Stimulated activated effector memory CD8-positive, alpha-beta T cell treated with anti-CD3 and anti-CD28 coated beads, Interleukin-12 subunit alpha, Interleukin-12 subunit beta, amount 100 ng/mL, for 72 hours (primary cell): ENCODE measurements around the gene FABP1.

Source experiments
- ATAC-seq: fragments of 150-1000 bp; cut with Tn5 transposase; 2 replicates; pipeline ENCODE4 v1.10.0; 2021
- DNase-seq, 2 donors: peaks; one replicate each; pipeline ENCODE4 v3.0.0; 2021 to 2022; ENCODE audit warnings: low spot score in 2 of 2
- H3K27ac Mint-ChIP-seq: one replicate; pipeline ENCODE4 v1.8.0; 2022; ENCODE audit warnings: mild to moderate bottlenecking, mixed read lengths
- H3K36me3 Mint-ChIP-seq: one replicate; pipeline ENCODE4 v1.8.0; 2022; ENCODE audit warnings: mild to moderate bottlenecking, mixed read lengths
- H3K4me1 Mint-ChIP-seq: one replicate; pipeline ENCODE4 v1.8.0; 2022; ENCODE audit warnings: mixed read lengths
- H3K4me3 Mint-ChIP-seq: one replicate; pipeline ENCODE4 v1.8.0; 2022; ENCODE audit warnings: mild to moderate bottlenecking, mixed read lengths
- H3K9me3 Mint-ChIP-seq: one replicate; pipeline ENCODE4 v1.8.0; 2022; ENCODE audit warnings: mixed read lengths

Gene FABP1

GRCh38 chr2:88127888-88128653 lies at the start of gene FABP1:
Gene FABP1, minus strand, starts transcription at chr2:88128062. Its CDS starts 45 bp downstream, at chr2:88128017.
- Mint-ChIP-seq H3K9me3 (no peaks in the 10 kb centered on the region), H3K4me1 (no peaks in the 10 kb centered on the region), H3K36me3 (no peaks in the 10 kb centered on the region), H3K4me3 (no peak within 1 kb of the TSS), H3K27ac (no peak within 1 kb of the TSS)
- DNase-seq: no peak
- ATAC-seq: no peak

- H3K4me1 Mint-ChIP-seq: peaks cover 5% of the 10 kb centered on the region
- no peaks in the 10 kb centered on the region for H3K9me3 Mint-ChIP-seq
- no peak overlapping the region for H3K27ac Mint-ChIP-seq
- no peak overlapping the region for H3K4me3 Mint-ChIP-seq
- peaks cover 7% of the 10 kb centered on the region for H3K36me3 Mint-ChIP-seq
- ATAC-seq: no peak
- DNase-seq: no peak
These were observed 49.7 kb upstream of the FABP1 start for GRCh38 chr2:88177556-88177955.

DNA sequence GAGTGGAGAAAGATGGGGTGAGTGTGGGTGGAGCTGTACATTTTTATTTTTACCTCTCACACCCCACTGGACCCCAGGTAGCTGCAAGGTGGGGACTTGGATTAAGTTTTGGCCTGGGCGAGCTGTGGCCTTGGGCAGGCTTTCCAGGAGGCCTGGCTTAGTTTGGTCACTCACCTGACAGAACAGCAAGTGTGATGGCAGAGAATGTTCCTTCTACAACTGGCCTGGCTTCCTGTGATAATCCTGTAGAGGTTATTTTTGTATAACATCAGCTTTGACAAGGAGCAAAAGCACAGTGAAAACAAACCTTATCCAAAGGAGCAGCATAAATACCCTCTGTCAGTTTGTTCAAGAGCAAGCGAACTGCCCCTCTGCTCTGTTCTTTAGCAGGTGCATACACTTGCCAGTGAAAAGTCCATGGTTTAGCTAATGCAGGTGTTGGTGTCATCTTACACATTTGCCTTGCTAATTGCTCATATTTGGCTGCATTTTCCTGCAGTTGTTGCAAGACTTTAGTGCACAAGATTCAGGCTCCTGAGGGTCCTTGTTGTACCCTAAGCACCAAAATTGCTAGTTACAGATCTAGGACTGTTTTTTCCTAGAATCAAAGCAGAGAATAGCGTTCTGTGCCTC lies 48.6 kb upstream of the FABP1 start:
- no peak overlapping the region for H3K27ac Mint-ChIP-seq
- H3K4me1 Mint-ChIP-seq: peaks cover 2% of the 10 kb centered on the region
- peaks cover 4% of the 10 kb centered on the region for H3K36me3 Mint-ChIP-seq

DNA sequence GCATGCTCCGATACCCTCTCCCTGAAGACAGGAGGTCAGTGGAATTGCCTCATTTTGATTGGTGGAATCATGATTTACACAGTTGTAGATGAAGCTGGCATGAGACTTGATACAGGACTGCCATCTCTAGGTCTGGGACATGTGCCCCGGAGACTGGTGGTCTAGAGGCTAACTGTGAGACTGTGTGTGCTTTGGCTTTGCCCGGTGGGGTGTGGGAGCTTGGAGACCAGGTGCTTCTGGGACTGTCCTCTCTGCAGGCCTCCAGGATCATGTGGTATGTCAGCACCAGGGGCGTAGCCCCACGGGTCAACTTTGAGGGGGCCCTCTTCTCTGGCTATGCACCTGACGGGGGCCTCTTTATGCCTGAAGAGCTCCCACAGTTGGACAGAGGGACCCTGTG lies 45.0 kb upstream of the FABP1 start:
- Mint-ChIP-seq H3K9me3 (no peaks in the 10 kb centered on the region), H3K4me1 (peaks cover 10% of the 10 kb centered on the region), H3K4me3 (no peak overlapping the region)

More for the DNA sequence above, 48.6 kb upstream of the FABP1 start:
- ATAC-seq: no peak
- H3K4me3 Mint-ChIP-seq: no peak overlapping the region
- no peaks in the 10 kb centered on the region for H3K9me3 Mint-ChIP-seq
- no peak for DNase-seq

DNA sequence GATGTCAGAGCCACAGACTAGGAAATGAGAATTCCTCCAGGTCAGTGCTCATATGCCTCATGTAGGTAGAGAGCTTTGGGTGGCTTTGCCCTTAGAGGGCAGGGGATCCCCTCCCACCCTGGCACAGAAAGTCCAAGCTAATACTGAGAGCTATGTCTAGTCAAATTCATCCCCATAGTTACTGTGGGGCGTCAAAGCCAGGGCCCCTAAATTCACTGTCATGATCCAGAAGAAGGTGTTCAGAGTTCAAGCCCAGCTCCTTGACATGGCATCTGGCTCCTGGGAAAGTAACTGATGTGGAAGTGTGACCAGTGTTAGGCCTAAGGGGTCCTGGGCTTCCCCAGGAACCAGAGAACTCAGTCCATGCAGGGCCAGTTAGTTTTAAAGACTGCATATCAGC lies 44.1 kb upstream of the FABP1 start:
- no peaks in the 10 kb centered on the region for H3K36me3 Mint-ChIP-seq
- peaks cover 10% of the 10 kb centered on the region for H3K4me1 Mint-ChIP-seq
- no peaks in the 10 kb centered on the region for H3K9me3 Mint-ChIP-seq
- peak overlapping the region; percentile 64 for H3K4me3 Mint-ChIP-seq
- no peak for ATAC-seq
- no peak overlapping the region for H3K27ac Mint-ChIP-seq
- peak in 1 of 2 donors; percentile 43 for DNase-seq

More for the DNA sequence above, 45.0 kb upstream of the FABP1 start:
- no peak overlapping the region for H3K27ac Mint-ChIP-seq
- DNase-seq (no peak), ATAC-seq (no peak)
- no peaks in the 10 kb centered on the region for H3K36me3 Mint-ChIP-seq

DNA sequence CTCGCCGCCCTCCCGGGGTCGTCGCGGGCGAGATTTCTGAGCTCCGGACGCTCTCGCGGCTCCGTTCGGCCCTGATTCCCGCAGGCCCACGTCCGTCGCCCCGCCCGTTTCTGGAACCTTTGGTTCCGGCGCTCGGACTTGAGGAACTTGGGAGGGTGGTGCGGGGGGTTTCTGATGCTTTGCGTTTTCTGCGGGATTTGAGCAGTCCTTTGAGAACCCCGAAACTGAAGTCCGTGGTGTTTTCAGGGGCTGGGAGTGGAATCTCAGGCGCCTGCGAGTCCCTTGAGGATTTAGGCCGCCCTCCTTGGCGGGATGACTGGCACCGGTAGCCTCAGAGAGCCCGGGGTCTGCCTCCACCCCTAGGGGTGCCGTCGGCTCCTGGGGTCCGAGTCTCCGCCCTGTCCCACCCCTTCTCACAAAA lies 42.6 kb upstream of the FABP1 start:
- H3K4me3 Mint-ChIP-seq: peak overlapping the region; percentile 64
- no peak for ATAC-seq
- peak in 1 of 2 donors; percentile 45 for DNase-seq
- H3K9me3 Mint-ChIP-seq: no peaks in the 10 kb centered on the region
- H3K27ac Mint-ChIP-seq: peak overlapping the region; percentile 89
- no peaks in the 10 kb centered on the region for H3K36me3 Mint-ChIP-seq
- peaks cover 10% of the 10 kb centered on the region for H3K4me1 Mint-ChIP-seq

- H3K4me3 Mint-ChIP-seq: no peak overlapping the region
- no peaks in the 10 kb centered on the region for H3K9me3 Mint-ChIP-seq
- ATAC-seq: no peak
- no peak overlapping the region for H3K27ac Mint-ChIP-seq
- peaks cover 10% of the 10 kb centered on the region for H3K4me1 Mint-ChIP-seq
- DNase-seq: no peak
- H3K36me3 Mint-ChIP-seq: no peaks in the 10 kb centered on the region
These were observed 40.5 kb upstream of the FABP1 start for GRCh38 chr2:88168386-88168785.

DNA sequence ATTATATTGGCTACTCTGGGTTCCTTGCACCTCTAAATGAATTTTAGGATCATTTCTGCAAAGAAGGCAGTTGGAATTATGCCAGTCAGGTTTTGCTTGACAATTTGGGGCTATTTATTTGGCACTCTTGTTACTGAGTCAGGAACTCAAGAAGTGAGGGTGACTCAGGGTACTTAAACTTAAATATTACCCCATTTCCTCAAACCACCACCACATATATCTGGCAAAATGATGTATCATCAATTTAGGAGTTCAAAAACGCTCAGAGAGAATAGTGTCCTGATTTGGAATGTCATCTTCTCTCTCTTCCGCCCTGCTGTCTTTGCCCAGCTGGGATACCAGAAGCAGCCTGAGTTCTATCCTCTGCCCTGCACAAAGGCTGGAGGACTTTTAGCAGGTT lies 39.9 kb upstream of the FABP1 start:
- Mint-ChIP-seq H3K36me3 (no peaks in the 10 kb centered on the region), H3K4me1 (peaks cover 10% of the 10 kb centered on the region), H3K4me3 (no peak overlapping the region), H3K27ac (no peak overlapping the region), H3K9me3 (no peaks in the 10 kb centered on the region)
- ATAC-seq (no peak), DNase-seq (no peak)

DNA sequence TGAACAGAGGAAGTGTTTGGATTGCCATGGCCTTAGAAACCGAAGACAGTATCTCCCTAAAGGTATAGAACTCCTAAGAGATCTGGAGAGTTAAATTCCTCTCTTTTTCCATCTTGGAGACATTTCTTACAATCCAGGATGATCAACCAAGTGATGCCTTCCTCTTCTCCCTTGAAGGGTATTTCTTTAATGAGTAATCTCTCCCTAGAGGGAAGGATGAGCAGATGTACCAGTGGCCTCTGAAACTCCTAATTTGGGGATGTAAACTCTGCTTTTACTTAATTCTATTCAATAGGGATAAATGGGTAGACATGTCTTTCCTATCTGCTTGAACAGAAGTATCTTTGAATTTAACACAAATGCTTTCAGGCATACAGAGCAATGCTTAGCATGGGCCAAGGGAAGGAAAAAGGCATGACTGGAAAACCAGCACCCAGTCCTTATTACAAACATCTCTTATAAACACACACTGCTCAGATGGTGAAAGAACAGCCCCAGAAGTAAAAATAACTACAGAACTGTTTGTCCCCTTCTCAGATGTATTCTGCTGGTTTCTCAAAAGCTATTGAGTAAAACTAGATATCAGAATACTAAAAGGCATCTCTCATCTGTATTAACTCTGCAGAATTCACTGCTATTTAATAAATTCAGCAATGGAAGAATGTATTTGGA lies 37.6 kb upstream of the FABP1 start:
- ATAC-seq: no peak
- Mint-ChIP-seq H3K9me3 (no peaks in the 10 kb centered on the region), H3K4me1 (no peaks in the 10 kb centered on the region), H3K4me3 (no peak overlapping the region), H3K36me3 (no peaks in the 10 kb centered on the region), H3K27ac (no peak overlapping the region)
- no peak for DNase-seq

DNA sequence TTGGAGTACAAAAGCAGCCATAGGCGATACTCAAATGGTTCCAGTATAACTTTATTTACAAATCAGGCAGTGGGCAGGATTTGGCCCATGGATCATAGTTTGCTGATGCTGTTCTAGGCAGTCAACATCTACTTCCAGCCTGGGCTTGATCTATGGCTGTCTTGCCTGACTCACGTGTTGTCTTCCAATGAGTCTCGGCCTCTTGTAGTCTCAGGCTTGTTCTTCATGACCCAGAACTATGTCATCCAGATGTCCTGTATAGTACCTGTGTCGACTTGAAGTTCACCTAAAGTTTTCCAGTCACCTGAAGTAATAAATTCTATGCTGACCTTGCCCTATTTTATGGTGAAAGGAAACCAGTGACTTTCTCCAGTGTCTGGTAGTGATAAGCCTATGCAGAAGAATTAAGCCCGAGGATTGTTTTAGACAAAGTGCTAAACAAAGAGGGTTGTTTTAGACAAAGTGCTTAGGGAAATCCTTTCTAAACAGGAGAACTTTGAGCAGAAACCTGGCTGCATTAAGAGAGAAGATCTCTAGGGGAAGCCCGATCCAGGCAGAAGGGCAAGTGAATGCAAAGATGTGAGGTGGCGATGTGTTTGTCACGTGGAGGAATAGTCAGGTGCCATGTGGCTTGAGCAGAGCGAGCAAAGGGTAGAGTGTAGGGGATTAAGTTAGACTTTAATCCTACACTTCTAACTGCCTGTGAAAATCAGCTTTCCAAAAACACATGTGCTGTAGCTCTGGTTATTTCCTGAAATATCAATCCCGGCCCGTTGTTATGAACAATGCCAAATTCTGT lies 33.8 kb upstream of the FABP1 start:
- H3K36me3 Mint-ChIP-seq: no peaks in the 10 kb centered on the region
- no peak overlapping the region for H3K4me3 Mint-ChIP-seq
- no peak for ATAC-seq
- no peak for DNase-seq
- no peaks in the 10 kb centered on the region for H3K4me1 Mint-ChIP-seq
- H3K9me3 Mint-ChIP-seq: no peaks in the 10 kb centered on the region
- no peak overlapping the region for H3K27ac Mint-ChIP-seq

GRCh38 chr2:88160517-88160916 lies 32.7 kb upstream of the FABP1 start:
- no peaks in the 10 kb centered on the region for H3K9me3 Mint-ChIP-seq
- DNase-seq: no peak
- no peaks in the 10 kb centered on the region for H3K36me3 Mint-ChIP-seq
- H3K4me1 Mint-ChIP-seq: no peaks in the 10 kb centered on the region
- no peak overlapping the region for H3K4me3 Mint-ChIP-seq
- ATAC-seq: no peak
- no peak overlapping the region for H3K27ac Mint-ChIP-seq

- DNase-seq: peak in 1 of 2 donors; percentile 65
- Mint-ChIP-seq H3K4me3 (no peak overlapping the region), H3K4me1 (no peaks in the 10 kb centered on the region)
These were observed 32.1 kb upstream of the FABP1 start for GRCh38 chr2:88159955-88160415.

DNA sequence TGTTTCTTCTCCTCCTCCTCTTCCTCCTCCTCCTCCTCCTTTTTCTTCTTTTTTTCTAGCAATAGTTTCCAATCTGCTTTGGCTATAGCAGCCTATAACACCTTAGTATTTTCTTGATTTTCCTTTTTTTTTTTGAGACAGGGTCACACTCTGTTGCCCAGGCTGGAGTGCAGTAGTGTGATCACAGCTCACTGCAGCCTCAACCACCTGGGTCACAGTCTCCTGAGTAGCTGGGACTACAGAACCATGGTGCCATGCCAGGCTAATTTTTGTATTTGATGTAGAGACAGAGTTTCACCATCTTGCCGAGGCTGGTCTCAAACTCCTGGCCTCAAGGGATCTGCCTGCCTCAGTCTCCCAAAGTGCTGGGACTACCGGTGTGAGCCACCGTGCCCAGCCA lies 31.6 kb upstream of the FABP1 start:
- H3K4me1 Mint-ChIP-seq: no peaks in the 10 kb centered on the region
- no peaks in the 10 kb centered on the region for H3K36me3 Mint-ChIP-seq
- DNase-seq (no peak), ATAC-seq (no peak)
- no peaks in the 10 kb centered on the region for H3K9me3 Mint-ChIP-seq
- no peak overlapping the region for H3K27ac Mint-ChIP-seq
- no peak overlapping the region for H3K4me3 Mint-ChIP-seq

More at GRCh38 chr2:88159955-88160415, 32.1 kb upstream of the FABP1 start:
- Mint-ChIP-seq H3K9me3 (no peaks in the 10 kb centered on the region), H3K36me3 (no peaks in the 10 kb centered on the region), H3K27ac (no peak overlapping the region)
- ATAC-seq: no peak

GRCh38 chr2:88148929-88149438 lies 21.1 kb upstream of the FABP1 start:
- H3K4me1 Mint-ChIP-seq: no peaks in the 10 kb centered on the region
- no peak overlapping the region for H3K27ac Mint-ChIP-seq
- H3K9me3 Mint-ChIP-seq: peaks cover 22% of the 10 kb centered on the region
- ATAC-seq (no peak), DNase-seq (no peak)
- no peak overlapping the region for H3K4me3 Mint-ChIP-seq
- no peaks in the 10 kb centered on the region for H3K36me3 Mint-ChIP-seq

GRCh38 chr2:88147145-88147544 lies 19.3 kb upstream of the FABP1 start:
- Mint-ChIP-seq H3K9me3 (peaks cover 18% of the 10 kb centered on the region), H3K36me3 (no peaks in the 10 kb centered on the region), H3K4me3 (no peak overlapping the region), H3K27ac (no peak overlapping the region), H3K4me1 (no peaks in the 10 kb centered on the region)
- ATAC-seq (no peak), DNase-seq (no peak)
